GM23338 (cell line): ENCODE results near the gene FGA. TPM values are rescaled to one million over a fixed set of nuclear protein-coding genes. Genes with fewer than 3 reads are reported as not detected.

Source experiments
- ATAC-seq: fragments of 200-7000 bp; cut with Tn5 transposase; 3 replicates; pipeline ENCODE4 v1.9.1; 2020
- DNase-seq: peaks from one replicate; pipeline ENCODE4 v3.0.0-alpha.2; 2015; ENCODE audit warnings: low spot score
- H2AFZ ChIP-seq: fragments of 200-600 bp; sonication (generic); 2 replicates; pipeline ENCODE4 v1.8.0; 2016; ENCODE audit warnings: antibody characterized with exemption, mild to moderate bottlenecking, moderate library complexity
- H3F3A ChIP-seq: fragments of 200-600 bp; sonication (generic); replicated peaks from 2 replicates; pipeline ENCODE4 v1.8.0; 2017; ENCODE audit warnings: antibody characterized with exemption, mixed run types, low read depth
- H3K27ac ChIP-seq: fragments of 200-600 bp; sonication (generic); 2 replicates; pipeline ENCODE4 v1.6.1; 2016; ENCODE audit warnings: low read depth
- H3K27me3 ChIP-seq: fragments of 200-600 bp; sonication (generic); 2 replicates; pipeline ENCODE4 v1.8.0; 2016; ENCODE audit warnings: mild to moderate bottlenecking, mixed run types, moderate library complexity; ENCODE audit not compliant: insufficient read depth
- H3K36me3 ChIP-seq: fragments of 200-600 bp; sonication (generic); 2 replicates; pipeline ENCODE4 v1.8.0; 2016; ENCODE audit warnings: mild to moderate bottlenecking; ENCODE audit not compliant: insufficient read depth
- H3K4me1 ChIP-seq: fragments of 200-600 bp; sonication (generic); 2 replicates; pipeline ENCODE4 v1.8.0; 2016; ENCODE audit warnings: mild to moderate bottlenecking, moderate library complexity; ENCODE audit not compliant: insufficient read depth
- H3K4me2 ChIP-seq: fragments of 200-600 bp; sonication (generic); 2 replicates; pipeline ENCODE4 v1.7.1; 2017; ENCODE audit warnings: mixed run types
- H3K4me3 ChIP-seq: fragments of 200-600 bp; sonication (generic); 2 replicates; pipeline ENCODE4 v1.6.1; 2016; ENCODE audit warnings: mixed run types
- H3K79me2 ChIP-seq: fragments of 200-600 bp; sonication (generic); replicated peaks from 2 replicates; pipeline ENCODE4 v1.8.0; 2017; ENCODE audit warnings: mild to moderate bottlenecking; ENCODE audit not compliant: insufficient read depth
- H3K9me2 ChIP-seq: fragments of 200-600 bp; sonication (generic); 2 replicates; pipeline ENCODE4 v1.8.0; 2017; ENCODE audit not compliant: insufficient read depth
- H4K20me1 ChIP-seq: fragments of 200-600 bp; sonication (generic); replicated peaks from 2 replicates; pipeline ENCODE4 v1.8.0; 2017; ENCODE audit warnings: mild to moderate bottlenecking; ENCODE audit not compliant: insufficient read depth
- H3K27ac Mint-ChIP-seq: 2 replicates; pipeline ENCODE4 v1.8.0; 2020; ENCODE audit warnings: inconsistent platforms, mild to moderate bottlenecking, moderate library complexity, mixed read lengths
- H3K27me3 Mint-ChIP-seq: 3 replicates; pipeline ENCODE4 v1.8.0; 2022; ENCODE audit warnings: low read depth, mild to moderate bottlenecking, moderate library complexity, mixed read lengths, inconsistent platforms; ENCODE audit not compliant: insufficient read depth, poor library complexity
- H3K36me3 Mint-ChIP-seq: 3 replicates; pipeline ENCODE4 v1.8.0; 2021; ENCODE audit warnings: low read depth, mild to moderate bottlenecking, inconsistent platforms, moderate library complexity, mixed read lengths
- H3K4me1 Mint-ChIP-seq: 3 replicates; pipeline ENCODE4 v1.8.0; 2020; ENCODE audit warnings: mild to moderate bottlenecking, inconsistent platforms, mixed read lengths
- H3K4me3 Mint-ChIP-seq: 3 replicates; pipeline ENCODE4 v1.8.0; 2021; ENCODE audit warnings: moderate library complexity, mild to moderate bottlenecking, inconsistent platforms, mixed read lengths
- H3K9me3 Mint-ChIP-seq: 3 replicates; pipeline ENCODE4 v1.8.0; 2020; ENCODE audit warnings: moderate library complexity, mild to moderate bottlenecking, inconsistent platforms, mixed read lengths
- EZH2 ChIP-seq: fragments of 200-600 bp; sonication (generic); IDR thresholded peaks from one replicate; pipeline ENCODE4 v1.8.0; 2017; ENCODE audit warnings: antibody characterized with exemption, mild to moderate bottlenecking, low read depth; ENCODE audit not compliant: unreplicated experiment
- EZH2phosphoT487 ChIP-seq: fragments of 200-600 bp; sonication (generic); IDR thresholded peaks from one replicate; pipeline ENCODE4 v1.8.1; 2018; ENCODE audit warnings: antibody characterized with exemption; ENCODE audit not compliant: unreplicated experiment
- JUNB ChIP-seq: IDR thresholded peaks from one replicate; pipeline ENCODE4 v1.6.1; 2016; ENCODE audit warnings: antibody characterized with exemption; ENCODE audit not compliant: unreplicated experiment
- NANOG ChIP-seq: IDR thresholded peaks from 2 replicates; pipeline ENCODE4 v1.6.1; 2016; ENCODE audit warnings: antibody characterized with exemption, borderline replicate concordance
- POLR2AphosphoS5 ChIP-seq: IDR thresholded peaks from 2 replicates; pipeline ENCODE4 v1.6.1; 2016; ENCODE audit warnings: antibody characterized with exemption, low read depth
- ZNF114 ChIP-seq: fragments of 250-450 bp; sonication (Bioruptor Pico); IDR thresholded peaks from 2 replicates; pipeline ENCODE4 v1.5.0; 2020; ENCODE audit warnings: mild to moderate bottlenecking, moderate library complexity
- polyA plus RNA-seq: library from polyadenylated mRNA; unstranded; fragments of >200 nt; fragmentation: Nextera tagmentation; extraction: Ambion mirVana; gene quantifications from 2 replicates; pipeline ENCODE4 v1.2.1, GENCODE V29; 2016
- total RNA-seq: library from RNA; depleted of rRNA; stranded (reverse); fragments of >200 nt; shearing (Covaris generic); gene quantifications from 2 replicates; pipeline ENCODE4 v1.2.3, GENCODE V29; 2014
- TF ChIP-seq, protein P1 (sequence below): IDR thresholded peaks from 2 replicates; pipeline ENCODE4 v1.6.1; 2016; ENCODE audit warnings: antibody characterized with exemption
- TF ChIP-seq, protein P2 (sequence below): IDR thresholded peaks from one replicate; pipeline ENCODE4 v1.6.1; 2018; ENCODE audit warnings: antibody characterized with exemption; ENCODE audit not compliant: unreplicated experiment
- TF ChIP-seq, protein P3 (sequence below), 2 experiments: fragments of 200-600 bp in 1 of 2; sonication (generic) in 1 of 2; conservative IDR thresholded peaks; 2 replicates each; pipeline versions ENCODE4 v1.5.1 to v1.6.1; 2016 to 2017; ENCODE audit warnings: antibody characterized with exemption in 2 of 2, low read depth in 2 of 2, mild to moderate bottlenecking in 2 of 2, moderate library complexity in 1 of 2

Gene FGA
- total and polyA plus RNA-seq, 2 experiments from 2014 or later: not detected

DNA sequence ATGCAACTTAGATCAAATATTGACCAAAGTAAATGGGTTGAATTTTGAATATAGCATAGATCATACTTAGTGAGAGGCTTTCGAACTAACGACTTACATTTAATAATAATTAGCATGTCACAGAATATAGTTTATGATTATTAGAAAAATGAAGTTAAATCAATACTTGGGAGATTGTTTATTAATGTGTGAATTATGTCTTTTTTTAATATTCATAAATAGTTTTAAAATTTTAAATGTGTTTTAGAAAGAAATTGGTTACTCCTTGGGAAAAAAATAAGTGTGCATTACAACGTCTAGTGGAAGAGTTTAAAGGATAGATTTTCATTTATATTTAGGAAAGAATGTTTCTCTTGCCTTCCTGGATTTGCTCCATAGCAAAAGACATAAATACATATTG, 7.3 kb downstream of the FGA start:
- Histone ChIP-seq H3K4me1 (no peaks in the 10 kb centered on the region), H3K9me2 (no peaks in the 10 kb centered on the region; the same call in 1 of the 2 replicates), H2AFZ (no peak overlapping the region), H3K4me2 (no peak overlapping the region), H4K20me1 (no peaks in the 10 kb centered on the region), H3K36me3 (no peaks in the 10 kb centered on the region), H3K27ac (no peak overlapping the region), H3K79me2 (no peaks in the 10 kb centered on the region), H3K27me3 (no peaks in the 10 kb centered on the region), H3K4me3 (no peak overlapping the region), H3F3A (no peaks in the 10 kb centered on the region)
- peaks cover 3% of the 10 kb centered on the region for H3K27me3 Mint-ChIP-seq
- H3K4me3 Mint-ChIP-seq: no peak overlapping the region
- DNase-seq: no peak
- no peaks in the 10 kb centered on the region for H3K4me1 Mint-ChIP-seq
- TF ChIP-seq, protein P1, sequence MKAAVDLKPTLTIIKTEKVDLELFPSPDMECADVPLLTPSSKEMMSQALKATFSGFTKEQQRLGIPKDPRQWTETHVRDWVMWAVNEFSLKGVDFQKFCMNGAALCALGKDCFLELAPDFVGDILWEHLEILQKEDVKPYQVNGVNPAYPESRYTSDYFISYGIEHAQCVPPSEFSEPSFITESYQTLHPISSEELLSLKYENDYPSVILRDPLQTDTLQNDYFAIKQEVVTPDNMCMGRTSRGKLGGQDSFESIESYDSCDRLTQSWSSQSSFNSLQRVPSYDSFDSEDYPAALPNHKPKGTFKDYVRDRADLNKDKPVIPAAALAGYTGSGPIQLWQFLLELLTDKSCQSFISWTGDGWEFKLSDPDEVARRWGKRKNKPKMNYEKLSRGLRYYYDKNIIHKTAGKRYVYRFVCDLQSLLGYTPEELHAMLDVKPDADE: no peak
- TF ChIP-seq JUNB: no peak
- TF ChIP-seq EZH2phosphoT487: no peak
- TF ChIP-seq, protein P2, sequence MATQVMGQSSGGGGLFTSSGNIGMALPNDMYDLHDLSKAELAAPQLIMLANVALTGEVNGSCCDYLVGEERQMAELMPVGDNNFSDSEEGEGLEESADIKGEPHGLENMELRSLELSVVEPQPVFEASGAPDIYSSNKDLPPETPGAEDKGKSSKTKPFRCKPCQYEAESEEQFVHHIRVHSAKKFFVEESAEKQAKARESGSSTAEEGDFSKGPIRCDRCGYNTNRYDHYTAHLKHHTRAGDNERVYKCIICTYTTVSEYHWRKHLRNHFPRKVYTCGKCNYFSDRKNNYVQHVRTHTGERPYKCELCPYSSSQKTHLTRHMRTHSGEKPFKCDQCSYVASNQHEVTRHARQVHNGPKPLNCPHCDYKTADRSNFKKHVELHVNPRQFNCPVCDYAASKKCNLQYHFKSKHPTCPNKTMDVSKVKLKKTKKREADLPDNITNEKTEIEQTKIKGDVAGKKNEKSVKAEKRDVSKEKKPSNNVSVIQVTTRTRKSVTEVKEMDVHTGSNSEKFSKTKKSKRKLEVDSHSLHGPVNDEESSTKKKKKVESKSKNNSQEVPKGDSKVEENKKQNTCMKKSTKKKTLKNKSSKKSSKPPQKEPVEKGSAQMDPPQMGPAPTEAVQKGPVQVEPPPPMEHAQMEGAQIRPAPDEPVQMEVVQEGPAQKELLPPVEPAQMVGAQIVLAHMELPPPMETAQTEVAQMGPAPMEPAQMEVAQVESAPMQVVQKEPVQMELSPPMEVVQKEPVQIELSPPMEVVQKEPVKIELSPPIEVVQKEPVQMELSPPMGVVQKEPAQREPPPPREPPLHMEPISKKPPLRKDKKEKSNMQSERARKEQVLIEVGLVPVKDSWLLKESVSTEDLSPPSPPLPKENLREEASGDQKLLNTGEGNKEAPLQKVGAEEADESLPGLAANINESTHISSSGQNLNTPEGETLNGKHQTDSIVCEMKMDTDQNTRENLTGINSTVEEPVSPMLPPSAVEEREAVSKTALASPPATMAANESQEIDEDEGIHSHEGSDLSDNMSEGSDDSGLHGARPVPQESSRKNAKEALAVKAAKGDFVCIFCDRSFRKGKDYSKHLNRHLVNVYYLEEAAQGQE: no peak
- TF ChIP-seq NANOG: no peak
- H3K36me3 Mint-ChIP-seq: no peaks in the 10 kb centered on the region
- no peaks in the 10 kb centered on the region for H3K9me3 Mint-ChIP-seq
- no peak overlapping the region for H3K27ac Mint-ChIP-seq
- ATAC-seq: no peak

DNA sequence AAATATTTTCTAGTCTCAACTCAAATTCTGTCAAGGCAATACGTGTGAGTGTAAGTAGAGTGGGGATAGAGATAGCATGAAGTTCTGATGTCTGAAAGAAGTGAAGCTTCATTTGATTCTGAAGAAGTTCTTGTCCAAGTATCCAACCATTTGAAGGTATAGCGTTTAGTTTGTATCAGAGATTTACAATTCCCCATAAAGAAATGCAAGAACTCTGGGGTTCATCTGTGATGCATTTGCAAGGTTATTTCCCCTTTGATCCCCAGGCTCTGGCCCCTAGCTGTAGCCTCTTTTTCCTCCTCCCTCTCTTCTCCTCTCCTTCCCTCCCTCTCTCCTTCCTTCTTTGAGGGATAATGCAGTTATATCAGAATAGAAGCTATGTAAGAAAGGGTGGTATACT, 7.8 kb downstream of the FGA start:
- H3K27ac ChIP-seq: no peak overlapping the region
- Mint-ChIP-seq H3K36me3 (no peaks in the 10 kb centered on the region), H3K4me3 (no peak overlapping the region), H3K4me1 (no peaks in the 10 kb centered on the region), H3K27ac (no peak overlapping the region), H3K9me3 (no peaks in the 10 kb centered on the region), H3K27me3 (peaks cover 3% of the 10 kb centered on the region)
- H3K27me3 ChIP-seq: no peaks in the 10 kb centered on the region
- ATAC-seq (no peak), DNase-seq (no peak)
- H3F3A ChIP-seq: no peaks in the 10 kb centered on the region
- H3K4me2 ChIP-seq: no peak overlapping the region
- H3K36me3 ChIP-seq: no peaks in the 10 kb centered on the region
- no peak overlapping the region for H2AFZ ChIP-seq
- H4K20me1 ChIP-seq: no peaks in the 10 kb centered on the region
- TF ChIP-seq EZH2 (no peak), JUNB (no peak), ZNF114 (CRISPR knock-in tag) (no peak), EZH2phosphoT487 (no peak), NANOG (no peak), POLR2AphosphoS5 (no peak)
- TF ChIP-seq, protein P1: no peak
- TF ChIP-seq, protein P3, sequence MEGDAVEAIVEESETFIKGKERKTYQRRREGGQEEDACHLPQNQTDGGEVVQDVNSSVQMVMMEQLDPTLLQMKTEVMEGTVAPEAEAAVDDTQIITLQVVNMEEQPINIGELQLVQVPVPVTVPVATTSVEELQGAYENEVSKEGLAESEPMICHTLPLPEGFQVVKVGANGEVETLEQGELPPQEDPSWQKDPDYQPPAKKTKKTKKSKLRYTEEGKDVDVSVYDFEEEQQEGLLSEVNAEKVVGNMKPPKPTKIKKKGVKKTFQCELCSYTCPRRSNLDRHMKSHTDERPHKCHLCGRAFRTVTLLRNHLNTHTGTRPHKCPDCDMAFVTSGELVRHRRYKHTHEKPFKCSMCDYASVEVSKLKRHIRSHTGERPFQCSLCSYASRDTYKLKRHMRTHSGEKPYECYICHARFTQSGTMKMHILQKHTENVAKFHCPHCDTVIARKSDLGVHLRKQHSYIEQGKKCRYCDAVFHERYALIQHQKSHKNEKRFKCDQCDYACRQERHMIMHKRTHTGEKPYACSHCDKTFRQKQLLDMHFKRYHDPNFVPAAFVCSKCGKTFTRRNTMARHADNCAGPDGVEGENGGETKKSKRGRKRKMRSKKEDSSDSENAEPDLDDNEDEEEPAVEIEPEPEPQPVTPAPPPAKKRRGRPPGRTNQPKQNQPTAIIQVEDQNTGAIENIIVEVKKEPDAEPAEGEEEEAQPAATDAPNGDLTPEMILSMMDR (conservative IDR thresholded peaks at IDR 0.05; ENCODE audit: low read depth in 2 of 2): no peak
- no peaks in the 10 kb centered on the region for H3K79me2 ChIP-seq
- no peaks in the 10 kb centered on the region for H3K4me1 ChIP-seq
- H3K9me2 ChIP-seq: no peaks in the 10 kb centered on the region; the same call in 1 of the 2 replicates
- no peak overlapping the region for H3K4me3 ChIP-seq
